Parathyroid adenoma (tissue), 2 donors: ENCODE results near the gene CEND1.
A peak's percentile ranks its signal among the peaks of the same experiment; 100 is the strongest.

Source experiments
- H2AFZ ChIP-seq: fragments of 300-600 bp; sonication (generic); one replicate; pipeline ENCODE4 v1.7.0; 2017; ENCODE audit warnings: antibody characterized with exemption, mild to moderate bottlenecking
- H3K27ac ChIP-seq: fragments of 300-600 bp; sonication (generic); one replicate; pipeline ENCODE4 v1.7.0; 2017
- H3K27me3 ChIP-seq: fragments of 300-600 bp; sonication (generic); one replicate; pipeline ENCODE4 v1.7.0; 2017; ENCODE audit warnings: low read length; ENCODE audit not compliant: control insufficient read depth, insufficient read depth
- H3K36me3 ChIP-seq: fragments of 300-600 bp; sonication (generic); one replicate; pipeline ENCODE4 v1.7.0; 2017; ENCODE audit warnings: low read length; ENCODE audit not compliant: control insufficient read depth, insufficient read depth
- H3K4me1 ChIP-seq: fragments of 300-600 bp; sonication (generic); one replicate; pipeline ENCODE4 v1.7.0; 2017; ENCODE audit warnings: control low read depth
- H3K4me2 ChIP-seq: fragments of 300-600 bp; sonication (generic); one replicate; pipeline ENCODE4 v1.7.0; 2017; ENCODE audit warnings: low read length
- H3K4me3 ChIP-seq: fragments of 300-600 bp; sonication (generic); one replicate; pipeline ENCODE4 v1.7.0; 2017; ENCODE audit warnings: low read depth, low read length
- H3K79me2 ChIP-seq: fragments of 300-600 bp; sonication (generic); one replicate; pipeline ENCODE4 v1.7.0; 2017; ENCODE audit warnings: control low read depth
- H3K9ac ChIP-seq: fragments of 300-600 bp; sonication (generic); one replicate; pipeline ENCODE4 v1.7.0; 2017; ENCODE audit warnings: mild to moderate bottlenecking
- H3K9me3 ChIP-seq: fragments of 300-600 bp; sonication (generic); one replicate; pipeline ENCODE4 v1.7.0; 2017; ENCODE audit warnings: low read length; ENCODE audit not compliant: control insufficient read depth
- TF ChIP-seq, protein P1 (sequence below): fragments of 300-600 bp; sonication (generic); IDR thresholded peaks from one replicate; pipeline ENCODE4 v1.7.0; 2017; ENCODE audit warnings: antibody characterized with exemption, mild to moderate bottlenecking
- donor health status: primary hyperparathyroidism.

Gene CEND1

DNA sequence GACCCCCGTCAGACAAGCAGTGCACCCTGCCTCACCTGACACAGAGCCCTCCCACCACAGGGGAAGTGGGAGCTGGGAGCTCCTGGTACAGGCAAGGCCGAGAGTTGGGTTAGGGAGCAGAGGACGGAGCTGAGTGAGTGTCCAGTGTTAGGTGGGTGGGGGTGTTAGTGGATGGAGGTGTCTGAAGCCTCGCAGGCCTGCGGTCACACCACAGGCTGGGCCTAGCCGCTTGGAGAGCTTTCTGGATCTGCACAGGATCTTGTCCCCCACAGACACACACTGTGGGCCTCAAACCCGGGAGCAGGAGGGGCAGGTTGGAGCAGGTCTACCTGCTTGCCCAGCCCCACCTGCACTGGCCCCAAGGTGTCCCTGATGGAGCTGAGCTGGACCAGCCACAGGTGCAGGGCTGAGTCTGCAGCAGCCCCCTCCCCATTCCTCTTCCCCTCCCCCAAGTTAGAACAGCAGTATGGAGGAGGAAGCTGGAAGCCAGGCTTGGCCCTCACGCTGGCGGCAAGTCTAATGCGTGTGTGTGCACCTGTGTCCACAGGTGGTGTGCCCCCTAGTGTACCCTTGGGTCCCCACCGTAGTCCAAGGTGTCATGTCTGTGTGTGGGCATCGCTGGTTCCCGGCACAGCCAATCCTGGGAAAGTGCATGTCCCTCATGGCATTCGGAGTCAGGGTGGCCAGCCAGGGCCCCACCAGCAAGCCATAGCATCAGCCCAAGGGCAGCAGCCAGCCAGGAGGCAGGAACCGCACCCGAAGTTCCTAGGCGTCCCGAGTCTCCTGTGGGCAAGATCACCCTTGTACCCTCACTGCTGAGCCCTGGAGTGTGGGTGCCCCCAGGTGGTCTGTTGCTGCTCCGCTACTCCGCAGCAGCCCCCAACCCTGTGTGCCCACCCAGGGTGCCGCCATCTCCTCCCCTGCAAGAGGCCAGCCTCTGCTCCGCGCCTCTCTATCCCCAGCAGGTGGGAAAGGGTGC, 10.6 kb downstream of the CEND1 start:
- no peak overlapping the region for H2AFZ ChIP-seq
- H3K79me2 ChIP-seq = peaks cover 4% of the 10 kb centered on the region
- H3K27me3 ChIP-seq = no peaks in the 10 kb centered on the region
- TF ChIP-seq, protein P1, sequence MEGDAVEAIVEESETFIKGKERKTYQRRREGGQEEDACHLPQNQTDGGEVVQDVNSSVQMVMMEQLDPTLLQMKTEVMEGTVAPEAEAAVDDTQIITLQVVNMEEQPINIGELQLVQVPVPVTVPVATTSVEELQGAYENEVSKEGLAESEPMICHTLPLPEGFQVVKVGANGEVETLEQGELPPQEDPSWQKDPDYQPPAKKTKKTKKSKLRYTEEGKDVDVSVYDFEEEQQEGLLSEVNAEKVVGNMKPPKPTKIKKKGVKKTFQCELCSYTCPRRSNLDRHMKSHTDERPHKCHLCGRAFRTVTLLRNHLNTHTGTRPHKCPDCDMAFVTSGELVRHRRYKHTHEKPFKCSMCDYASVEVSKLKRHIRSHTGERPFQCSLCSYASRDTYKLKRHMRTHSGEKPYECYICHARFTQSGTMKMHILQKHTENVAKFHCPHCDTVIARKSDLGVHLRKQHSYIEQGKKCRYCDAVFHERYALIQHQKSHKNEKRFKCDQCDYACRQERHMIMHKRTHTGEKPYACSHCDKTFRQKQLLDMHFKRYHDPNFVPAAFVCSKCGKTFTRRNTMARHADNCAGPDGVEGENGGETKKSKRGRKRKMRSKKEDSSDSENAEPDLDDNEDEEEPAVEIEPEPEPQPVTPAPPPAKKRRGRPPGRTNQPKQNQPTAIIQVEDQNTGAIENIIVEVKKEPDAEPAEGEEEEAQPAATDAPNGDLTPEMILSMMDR = no peak
- H3K36me3 ChIP-seq = no peaks in the 10 kb centered on the region
- no peak overlapping the region for H3K9ac ChIP-seq
- no peak overlapping the region for H3K4me2 ChIP-seq
- H3K27ac ChIP-seq = no peak overlapping the region
- H3K9me3 ChIP-seq = no peaks in the 10 kb centered on the region
- H3K4me3 ChIP-seq = no peak overlapping the region
- H3K4me1 ChIP-seq = no peaks in the 10 kb centered on the region

DNA sequence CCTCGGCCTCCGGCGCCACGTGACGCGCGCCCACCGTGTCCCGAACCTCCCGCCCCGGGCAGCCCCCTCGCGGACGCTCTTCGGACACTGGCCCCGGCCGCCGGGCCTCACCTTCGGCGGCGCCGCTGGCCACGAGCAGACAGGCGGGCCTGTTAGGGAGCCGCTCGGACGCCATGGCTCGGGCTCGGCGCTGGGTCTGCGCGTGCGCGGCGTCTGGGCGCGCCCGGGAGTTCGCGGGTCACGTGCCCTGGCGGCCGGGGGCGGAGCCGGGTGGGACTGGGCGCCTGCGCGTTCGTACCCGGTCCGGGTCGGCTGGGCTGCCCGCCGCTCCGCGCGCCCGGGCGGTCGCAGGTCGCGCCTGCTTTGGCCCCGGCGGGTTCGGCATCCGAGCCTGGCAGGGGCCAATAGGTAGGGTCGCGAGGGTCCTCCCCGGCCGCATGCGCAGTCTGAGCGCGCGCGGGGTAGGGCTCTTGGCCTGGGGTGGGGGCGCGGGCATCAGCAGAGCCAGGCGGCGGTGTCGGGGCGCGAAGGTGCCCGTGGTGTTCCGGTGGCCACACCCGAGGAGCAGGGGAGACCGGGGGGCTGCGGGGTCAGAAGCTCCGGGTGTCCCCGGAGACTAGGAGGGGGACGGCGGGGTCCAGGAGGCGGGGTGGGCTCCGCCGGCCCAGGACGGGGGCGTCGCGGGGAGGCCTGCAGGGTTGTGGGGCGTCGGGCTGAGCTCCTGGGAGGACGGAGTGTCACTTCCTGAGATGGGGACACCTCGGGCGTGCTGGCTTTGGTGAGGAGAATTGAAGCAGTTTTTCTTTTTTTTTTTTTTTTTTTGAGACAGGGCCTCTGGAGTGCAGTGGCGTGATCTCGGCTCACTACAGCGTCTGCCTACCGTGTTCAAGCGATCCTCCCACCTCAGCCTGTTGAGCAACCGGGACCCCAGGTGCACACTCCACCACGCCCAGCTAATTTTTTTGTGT, 12.3 kb downstream of the CEND1 start, which contains the start of gene GATD1:
GATD1 (minus strand) TSS at position 200 of the 968 bp plus-strand sequence; CDS start at position 175, 25 bp downstream.
- Histone ChIP-seq H3K4me1 (no peaks in the 10 kb centered on the region), H3K4me3 (peak within 1 kb of the TSS; percentile 58), H3K9ac (peak within 1 kb of the TSS; percentile 28), H3K4me2 (peak within 1 kb of the TSS; percentile 87), H3K9me3 (no peaks in the 10 kb centered on the region), H2AFZ (peak within 1 kb of the TSS; percentile 93), H3K27me3 (no peaks in the 10 kb centered on the region), H3K27ac (no peak within 1 kb of the TSS), H3K79me2 (peaks cover 4% of the 10 kb centered on the region), H3K36me3 (no peaks in the 10 kb centered on the region)
- TF ChIP-seq, protein P1 = no peak

DNA sequence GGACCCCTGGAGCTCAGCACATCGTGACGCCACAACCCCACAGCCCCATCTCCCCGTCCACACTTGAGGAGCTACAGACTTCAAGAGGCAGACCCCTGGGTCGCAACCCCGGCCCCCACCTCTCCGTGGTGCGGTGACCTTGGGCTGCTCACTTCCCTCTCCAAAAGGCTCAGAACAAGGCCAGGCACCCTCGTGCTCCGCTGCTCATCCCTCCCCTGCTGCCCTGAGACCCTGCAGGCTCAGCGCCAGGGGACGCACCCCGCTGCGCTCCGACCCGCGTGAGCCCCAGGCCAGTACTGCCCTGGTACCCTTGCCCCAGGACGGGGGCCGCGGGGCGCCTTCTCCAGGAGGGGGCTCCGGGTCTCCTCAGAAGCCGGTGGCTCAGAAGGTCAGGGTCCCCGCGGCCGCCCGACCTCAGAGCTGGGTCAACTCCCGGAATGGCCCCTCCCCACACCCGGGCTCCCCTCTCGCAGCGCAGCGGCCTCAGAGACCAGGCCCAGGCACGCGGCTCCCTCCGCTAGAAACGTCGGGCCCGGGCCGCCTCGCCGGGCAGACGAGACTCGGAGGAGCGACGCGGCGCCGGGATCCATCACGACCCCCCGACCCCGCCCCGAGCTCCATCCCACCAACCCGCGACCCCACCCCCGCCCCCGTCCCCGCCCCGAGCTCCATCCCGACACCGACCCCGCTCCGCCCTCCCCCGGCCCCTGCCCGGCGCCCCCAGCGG, 13.2 kb downstream of the CEND1 start:
- no peaks in the 10 kb centered on the region for H3K27me3 ChIP-seq
- H3K36me3 ChIP-seq = no peaks in the 10 kb centered on the region
- no peaks in the 10 kb centered on the region for H3K9me3 ChIP-seq
- TF ChIP-seq, protein P1 = no peak
- no peak overlapping the region for H3K9ac ChIP-seq
- H3K4me1 ChIP-seq = no peaks in the 10 kb centered on the region
- H3K4me2 ChIP-seq = peak overlapping the region; percentile 87
- peaks cover 4% of the 10 kb centered on the region for H3K79me2 ChIP-seq
- no peak overlapping the region for H2AFZ ChIP-seq
- no peak overlapping the region for H3K27ac ChIP-seq
- peak overlapping the region; percentile 52 for H3K4me3 ChIP-seq

DNA sequence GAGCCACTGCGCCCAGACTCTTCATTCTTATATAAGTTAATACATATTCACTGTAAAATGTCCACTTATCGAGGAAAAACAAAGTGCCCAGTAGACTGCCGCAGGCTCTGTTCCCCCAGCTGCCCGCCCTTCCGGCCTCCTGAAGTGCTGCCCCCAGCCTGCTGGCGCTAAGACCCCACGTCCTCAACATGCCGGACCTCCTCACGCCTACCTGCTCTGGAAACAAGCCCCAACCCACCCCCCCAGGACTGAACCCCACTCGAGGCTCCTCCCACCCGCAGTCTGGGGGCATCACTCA, 13.7 kb downstream of the CEND1 start:
- no peaks in the 10 kb centered on the region for H3K9me3 ChIP-seq
- H3K4me2 ChIP-seq = peak overlapping the region; percentile 87
- no peak overlapping the region for H3K27ac ChIP-seq
- H3K36me3 ChIP-seq = no peaks in the 10 kb centered on the region
- H3K9ac ChIP-seq = no peak overlapping the region
- no peak overlapping the region for H2AFZ ChIP-seq
- H3K4me3 ChIP-seq = peak overlapping the region; percentile 52
- H3K79me2 ChIP-seq = peaks cover 4% of the 10 kb centered on the region
- H3K4me1 ChIP-seq = no peaks in the 10 kb centered on the region
- no peaks in the 10 kb centered on the region for H3K27me3 ChIP-seq
- TF ChIP-seq, protein P1 = no peak
